GM23338 (cell line): ENCODE results near the gene DAGLA. TPM values are rescaled to one million over a fixed set of nuclear protein-coding genes. Genes with fewer than 3 reads are reported as not detected.

Source experiments
- ATAC-seq: fragments of 200-7000 bp; cut with Tn5 transposase; 3 replicates; pipeline ENCODE4 v1.9.1; 2020
- DNase-seq: peaks from one replicate; pipeline ENCODE4 v3.0.0-alpha.2; 2015; ENCODE audit warnings: low spot score
- H2AFZ ChIP-seq: fragments of 200-600 bp; sonication (generic); 2 replicates; pipeline ENCODE4 v1.8.0; 2016; ENCODE audit warnings: antibody characterized with exemption, mild to moderate bottlenecking, moderate library complexity
- H3F3A ChIP-seq: fragments of 200-600 bp; sonication (generic); replicated peaks from 2 replicates; pipeline ENCODE4 v1.8.0; 2017; ENCODE audit warnings: antibody characterized with exemption, mixed run types, low read depth
- H3K27ac ChIP-seq: fragments of 200-600 bp; sonication (generic); 2 replicates; pipeline ENCODE4 v1.6.1; 2016; ENCODE audit warnings: low read depth
- H3K27me3 ChIP-seq: fragments of 200-600 bp; sonication (generic); 2 replicates; pipeline ENCODE4 v1.8.0; 2016; ENCODE audit warnings: mild to moderate bottlenecking, mixed run types, moderate library complexity; ENCODE audit not compliant: insufficient read depth
- H3K36me3 ChIP-seq: fragments of 200-600 bp; sonication (generic); 2 replicates; pipeline ENCODE4 v1.8.0; 2016; ENCODE audit warnings: mild to moderate bottlenecking; ENCODE audit not compliant: insufficient read depth
- H3K4me1 ChIP-seq: fragments of 200-600 bp; sonication (generic); 2 replicates; pipeline ENCODE4 v1.8.0; 2016; ENCODE audit warnings: mild to moderate bottlenecking, moderate library complexity; ENCODE audit not compliant: insufficient read depth
- H3K4me2 ChIP-seq: fragments of 200-600 bp; sonication (generic); 2 replicates; pipeline ENCODE4 v1.7.1; 2017; ENCODE audit warnings: mixed run types
- H3K4me3 ChIP-seq: fragments of 200-600 bp; sonication (generic); 2 replicates; pipeline ENCODE4 v1.6.1; 2016; ENCODE audit warnings: mixed run types
- H3K79me2 ChIP-seq: fragments of 200-600 bp; sonication (generic); replicated peaks from 2 replicates; pipeline ENCODE4 v1.8.0; 2017; ENCODE audit warnings: mild to moderate bottlenecking; ENCODE audit not compliant: insufficient read depth
- H3K9me2 ChIP-seq: fragments of 200-600 bp; sonication (generic); 2 replicates; pipeline ENCODE4 v1.8.0; 2017; ENCODE audit not compliant: insufficient read depth
- H4K20me1 ChIP-seq: fragments of 200-600 bp; sonication (generic); replicated peaks from 2 replicates; pipeline ENCODE4 v1.8.0; 2017; ENCODE audit warnings: mild to moderate bottlenecking; ENCODE audit not compliant: insufficient read depth
- H3K27ac Mint-ChIP-seq: 2 replicates; pipeline ENCODE4 v1.8.0; 2020; ENCODE audit warnings: inconsistent platforms, mild to moderate bottlenecking, moderate library complexity, mixed read lengths
- H3K27me3 Mint-ChIP-seq: 3 replicates; pipeline ENCODE4 v1.8.0; 2022; ENCODE audit warnings: low read depth, mild to moderate bottlenecking, moderate library complexity, mixed read lengths, inconsistent platforms; ENCODE audit not compliant: insufficient read depth, poor library complexity
- H3K36me3 Mint-ChIP-seq: 3 replicates; pipeline ENCODE4 v1.8.0; 2021; ENCODE audit warnings: low read depth, mild to moderate bottlenecking, inconsistent platforms, moderate library complexity, mixed read lengths
- H3K4me1 Mint-ChIP-seq: 3 replicates; pipeline ENCODE4 v1.8.0; 2020; ENCODE audit warnings: mild to moderate bottlenecking, inconsistent platforms, mixed read lengths
- H3K4me3 Mint-ChIP-seq: 3 replicates; pipeline ENCODE4 v1.8.0; 2021; ENCODE audit warnings: moderate library complexity, mild to moderate bottlenecking, inconsistent platforms, mixed read lengths
- H3K9me3 Mint-ChIP-seq: 3 replicates; pipeline ENCODE4 v1.8.0; 2020; ENCODE audit warnings: moderate library complexity, mild to moderate bottlenecking, inconsistent platforms, mixed read lengths
- CREB1 ChIP-seq: fragments of 250-450 bp; sonication (Bioruptor Pico); IDR thresholded peaks from 2 replicates; pipeline ENCODE4 v1.5.0; 2020; ENCODE audit warnings: low read depth, mild to moderate bottlenecking, moderate library complexity
- EZH2 ChIP-seq: fragments of 200-600 bp; sonication (generic); IDR thresholded peaks from one replicate; pipeline ENCODE4 v1.8.0; 2017; ENCODE audit warnings: antibody characterized with exemption, mild to moderate bottlenecking, low read depth; ENCODE audit not compliant: unreplicated experiment
- STAT1 ChIP-seq: IDR thresholded peaks from one replicate; pipeline ENCODE4 v1.6.1; 2016; ENCODE audit warnings: antibody characterized with exemption; ENCODE audit not compliant: unreplicated experiment
- ZNF114 ChIP-seq: fragments of 250-450 bp; sonication (Bioruptor Pico); IDR thresholded peaks from 2 replicates; pipeline ENCODE4 v1.5.0; 2020; ENCODE audit warnings: mild to moderate bottlenecking, moderate library complexity
- ZNF331 ChIP-seq: fragments of 250-450 bp; sonication (Bioruptor Pico); IDR thresholded peaks from 2 replicates; pipeline ENCODE4 v1.5.0; 2020; ENCODE audit warnings: low read depth, mild to moderate bottlenecking, moderate library complexity
- polyA plus RNA-seq: library from polyadenylated mRNA; unstranded; fragments of >200 nt; fragmentation: Nextera tagmentation; extraction: Ambion mirVana; gene quantifications from 2 replicates; pipeline ENCODE4 v1.2.1, GENCODE V29; 2016
- total RNA-seq: library from RNA; depleted of rRNA; stranded (reverse); fragments of >200 nt; shearing (Covaris generic); gene quantifications from 2 replicates; pipeline ENCODE4 v1.2.3, GENCODE V29; 2014
- TF ChIP-seq, protein P1 (sequence below), 2 experiments: fragments of 200-600 bp in 1 of 2; sonication (generic) in 1 of 2; conservative IDR thresholded peaks; 2 replicates each; pipeline versions ENCODE4 v1.5.1 to v1.6.1; 2016 to 2017; ENCODE audit warnings: antibody characterized with exemption in 2 of 2, low read depth in 2 of 2, mild to moderate bottlenecking in 2 of 2, moderate library complexity in 1 of 2
- TF ChIP-seq, protein P2 (sequence below): IDR thresholded peaks from one replicate; pipeline ENCODE4 v1.6.1; 2018; ENCODE audit warnings: antibody characterized with exemption; ENCODE audit not compliant: unreplicated experiment
- TF ChIP-seq, protein P3 (sequence below): fragments of 250-450 bp; sonication (Bioruptor Pico); IDR thresholded peaks from 2 replicates; pipeline ENCODE4 v1.5.0; 2020; ENCODE audit warnings: mild to moderate bottlenecking, moderate library complexity

DAGLA gene
- total and polyA plus RNA-seq, 2 experiments from 2014 or later: 0.55 to 2.5 TPM

DNA sequence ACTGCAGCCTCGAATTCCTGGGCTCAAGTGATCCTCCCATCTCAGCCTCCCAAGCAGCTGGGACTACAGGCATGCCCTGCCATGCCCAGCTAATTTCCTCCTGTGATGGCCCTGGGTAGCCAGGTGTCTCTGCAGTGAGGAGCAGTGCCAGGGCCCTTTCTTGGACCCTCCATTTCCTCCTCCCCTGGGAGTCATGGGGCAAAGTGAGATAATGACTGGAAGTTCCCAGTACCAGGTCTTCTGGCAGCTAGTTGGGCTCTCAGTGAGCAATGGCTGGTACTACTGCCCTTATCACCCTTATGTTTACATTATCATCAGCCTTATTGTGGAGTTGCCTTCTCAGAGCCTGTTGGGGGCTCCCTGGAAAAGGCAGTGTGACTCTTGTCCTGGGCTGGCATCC is 17.6 kb downstream of the DAGLA start (continued):
- TF ChIP-seq, protein P1, sequence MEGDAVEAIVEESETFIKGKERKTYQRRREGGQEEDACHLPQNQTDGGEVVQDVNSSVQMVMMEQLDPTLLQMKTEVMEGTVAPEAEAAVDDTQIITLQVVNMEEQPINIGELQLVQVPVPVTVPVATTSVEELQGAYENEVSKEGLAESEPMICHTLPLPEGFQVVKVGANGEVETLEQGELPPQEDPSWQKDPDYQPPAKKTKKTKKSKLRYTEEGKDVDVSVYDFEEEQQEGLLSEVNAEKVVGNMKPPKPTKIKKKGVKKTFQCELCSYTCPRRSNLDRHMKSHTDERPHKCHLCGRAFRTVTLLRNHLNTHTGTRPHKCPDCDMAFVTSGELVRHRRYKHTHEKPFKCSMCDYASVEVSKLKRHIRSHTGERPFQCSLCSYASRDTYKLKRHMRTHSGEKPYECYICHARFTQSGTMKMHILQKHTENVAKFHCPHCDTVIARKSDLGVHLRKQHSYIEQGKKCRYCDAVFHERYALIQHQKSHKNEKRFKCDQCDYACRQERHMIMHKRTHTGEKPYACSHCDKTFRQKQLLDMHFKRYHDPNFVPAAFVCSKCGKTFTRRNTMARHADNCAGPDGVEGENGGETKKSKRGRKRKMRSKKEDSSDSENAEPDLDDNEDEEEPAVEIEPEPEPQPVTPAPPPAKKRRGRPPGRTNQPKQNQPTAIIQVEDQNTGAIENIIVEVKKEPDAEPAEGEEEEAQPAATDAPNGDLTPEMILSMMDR (conservative IDR thresholded peaks at IDR 0.05; ENCODE audit: low read depth in 2 of 2): no peak
- TF ChIP-seq, protein P2, sequence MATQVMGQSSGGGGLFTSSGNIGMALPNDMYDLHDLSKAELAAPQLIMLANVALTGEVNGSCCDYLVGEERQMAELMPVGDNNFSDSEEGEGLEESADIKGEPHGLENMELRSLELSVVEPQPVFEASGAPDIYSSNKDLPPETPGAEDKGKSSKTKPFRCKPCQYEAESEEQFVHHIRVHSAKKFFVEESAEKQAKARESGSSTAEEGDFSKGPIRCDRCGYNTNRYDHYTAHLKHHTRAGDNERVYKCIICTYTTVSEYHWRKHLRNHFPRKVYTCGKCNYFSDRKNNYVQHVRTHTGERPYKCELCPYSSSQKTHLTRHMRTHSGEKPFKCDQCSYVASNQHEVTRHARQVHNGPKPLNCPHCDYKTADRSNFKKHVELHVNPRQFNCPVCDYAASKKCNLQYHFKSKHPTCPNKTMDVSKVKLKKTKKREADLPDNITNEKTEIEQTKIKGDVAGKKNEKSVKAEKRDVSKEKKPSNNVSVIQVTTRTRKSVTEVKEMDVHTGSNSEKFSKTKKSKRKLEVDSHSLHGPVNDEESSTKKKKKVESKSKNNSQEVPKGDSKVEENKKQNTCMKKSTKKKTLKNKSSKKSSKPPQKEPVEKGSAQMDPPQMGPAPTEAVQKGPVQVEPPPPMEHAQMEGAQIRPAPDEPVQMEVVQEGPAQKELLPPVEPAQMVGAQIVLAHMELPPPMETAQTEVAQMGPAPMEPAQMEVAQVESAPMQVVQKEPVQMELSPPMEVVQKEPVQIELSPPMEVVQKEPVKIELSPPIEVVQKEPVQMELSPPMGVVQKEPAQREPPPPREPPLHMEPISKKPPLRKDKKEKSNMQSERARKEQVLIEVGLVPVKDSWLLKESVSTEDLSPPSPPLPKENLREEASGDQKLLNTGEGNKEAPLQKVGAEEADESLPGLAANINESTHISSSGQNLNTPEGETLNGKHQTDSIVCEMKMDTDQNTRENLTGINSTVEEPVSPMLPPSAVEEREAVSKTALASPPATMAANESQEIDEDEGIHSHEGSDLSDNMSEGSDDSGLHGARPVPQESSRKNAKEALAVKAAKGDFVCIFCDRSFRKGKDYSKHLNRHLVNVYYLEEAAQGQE: no peak
- TF ChIP-seq CREB1 (CRISPR knock-in tag): no peak

DNA sequence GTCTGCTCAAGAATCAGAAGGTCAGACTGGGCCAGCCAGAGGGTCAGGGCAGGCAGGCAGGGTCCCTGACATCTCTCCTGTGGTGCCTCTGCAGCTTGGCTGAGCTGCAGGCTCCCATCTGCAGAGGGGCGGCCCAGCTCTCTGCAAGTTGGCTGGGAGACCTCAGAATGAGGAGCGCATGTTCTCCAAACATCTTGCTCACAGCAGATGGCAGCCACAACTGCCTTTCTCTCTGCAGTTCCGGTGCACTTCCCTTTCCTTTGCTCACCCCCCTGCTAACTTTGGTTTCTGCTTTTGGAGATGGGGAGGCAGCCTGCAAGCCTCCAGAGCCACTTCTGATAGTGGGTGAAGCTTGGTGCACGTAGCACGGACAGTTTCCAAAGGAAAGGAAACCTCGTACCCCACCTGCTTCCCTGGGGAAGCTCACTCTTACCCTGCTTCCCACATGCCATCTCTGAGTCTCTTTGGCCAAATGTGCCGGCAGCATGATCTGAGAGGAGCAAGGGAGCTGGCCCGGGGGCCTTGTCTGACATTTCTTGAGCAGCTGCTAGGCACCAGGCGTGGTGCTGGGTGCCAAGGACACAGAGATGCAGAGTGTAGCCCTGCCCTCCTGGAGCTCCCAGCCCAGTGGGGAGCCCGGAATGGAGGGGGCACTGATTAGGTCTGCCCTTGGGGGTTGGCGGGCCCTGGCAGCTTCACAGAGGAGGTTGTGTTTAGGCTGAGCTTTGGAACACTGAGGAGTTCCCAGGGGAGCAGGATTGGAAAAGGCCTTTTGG is 18.2 kb downstream of the DAGLA start:
- no peaks in the 10 kb centered on the region for H3K36me3 Mint-ChIP-seq
- H3K4me1 ChIP-seq: peaks cover 28% of the 10 kb centered on the region
- no peak overlapping the region for H3K4me3 Mint-ChIP-seq
- no peaks in the 10 kb centered on the region for H3K27me3 ChIP-seq
- H3K27ac ChIP-seq: no peak overlapping the region
- no peak overlapping the region for H2AFZ ChIP-seq
- no peak overlapping the region for H3K4me3 ChIP-seq
- H3K27ac Mint-ChIP-seq: no peak overlapping the region; the same call in 1 of the 2 replicates
- H3K79me2 ChIP-seq: no peaks in the 10 kb centered on the region
- H4K20me1 ChIP-seq: no peaks in the 10 kb centered on the region
- peaks cover 43% of the 10 kb centered on the region for H3K4me1 Mint-ChIP-seq
- no peaks in the 10 kb centered on the region for H3K9me3 Mint-ChIP-seq
- H3K9me2 ChIP-seq: no peaks in the 10 kb centered on the region
- no peak overlapping the region for H3K4me2 ChIP-seq
- ATAC-seq (no peak), DNase-seq (no peak)
- peaks cover 9% of the 10 kb centered on the region for H3K27me3 Mint-ChIP-seq
- H3F3A ChIP-seq: peaks cover 9% of the 10 kb centered on the region; the same call in 1 of the 2 replicates
- H3K36me3 ChIP-seq: no peaks in the 10 kb centered on the region
- TF ChIP-seq CREB1 (CRISPR knock-in tag) (no peak), ZNF114 (CRISPR knock-in tag) (no peak), STAT1 (no peak), EZH2 (no peak), ZNF331 (CRISPR knock-in tag) (no peak)
- TF ChIP-seq, protein P2: no peak
- TF ChIP-seq, protein P3, sequence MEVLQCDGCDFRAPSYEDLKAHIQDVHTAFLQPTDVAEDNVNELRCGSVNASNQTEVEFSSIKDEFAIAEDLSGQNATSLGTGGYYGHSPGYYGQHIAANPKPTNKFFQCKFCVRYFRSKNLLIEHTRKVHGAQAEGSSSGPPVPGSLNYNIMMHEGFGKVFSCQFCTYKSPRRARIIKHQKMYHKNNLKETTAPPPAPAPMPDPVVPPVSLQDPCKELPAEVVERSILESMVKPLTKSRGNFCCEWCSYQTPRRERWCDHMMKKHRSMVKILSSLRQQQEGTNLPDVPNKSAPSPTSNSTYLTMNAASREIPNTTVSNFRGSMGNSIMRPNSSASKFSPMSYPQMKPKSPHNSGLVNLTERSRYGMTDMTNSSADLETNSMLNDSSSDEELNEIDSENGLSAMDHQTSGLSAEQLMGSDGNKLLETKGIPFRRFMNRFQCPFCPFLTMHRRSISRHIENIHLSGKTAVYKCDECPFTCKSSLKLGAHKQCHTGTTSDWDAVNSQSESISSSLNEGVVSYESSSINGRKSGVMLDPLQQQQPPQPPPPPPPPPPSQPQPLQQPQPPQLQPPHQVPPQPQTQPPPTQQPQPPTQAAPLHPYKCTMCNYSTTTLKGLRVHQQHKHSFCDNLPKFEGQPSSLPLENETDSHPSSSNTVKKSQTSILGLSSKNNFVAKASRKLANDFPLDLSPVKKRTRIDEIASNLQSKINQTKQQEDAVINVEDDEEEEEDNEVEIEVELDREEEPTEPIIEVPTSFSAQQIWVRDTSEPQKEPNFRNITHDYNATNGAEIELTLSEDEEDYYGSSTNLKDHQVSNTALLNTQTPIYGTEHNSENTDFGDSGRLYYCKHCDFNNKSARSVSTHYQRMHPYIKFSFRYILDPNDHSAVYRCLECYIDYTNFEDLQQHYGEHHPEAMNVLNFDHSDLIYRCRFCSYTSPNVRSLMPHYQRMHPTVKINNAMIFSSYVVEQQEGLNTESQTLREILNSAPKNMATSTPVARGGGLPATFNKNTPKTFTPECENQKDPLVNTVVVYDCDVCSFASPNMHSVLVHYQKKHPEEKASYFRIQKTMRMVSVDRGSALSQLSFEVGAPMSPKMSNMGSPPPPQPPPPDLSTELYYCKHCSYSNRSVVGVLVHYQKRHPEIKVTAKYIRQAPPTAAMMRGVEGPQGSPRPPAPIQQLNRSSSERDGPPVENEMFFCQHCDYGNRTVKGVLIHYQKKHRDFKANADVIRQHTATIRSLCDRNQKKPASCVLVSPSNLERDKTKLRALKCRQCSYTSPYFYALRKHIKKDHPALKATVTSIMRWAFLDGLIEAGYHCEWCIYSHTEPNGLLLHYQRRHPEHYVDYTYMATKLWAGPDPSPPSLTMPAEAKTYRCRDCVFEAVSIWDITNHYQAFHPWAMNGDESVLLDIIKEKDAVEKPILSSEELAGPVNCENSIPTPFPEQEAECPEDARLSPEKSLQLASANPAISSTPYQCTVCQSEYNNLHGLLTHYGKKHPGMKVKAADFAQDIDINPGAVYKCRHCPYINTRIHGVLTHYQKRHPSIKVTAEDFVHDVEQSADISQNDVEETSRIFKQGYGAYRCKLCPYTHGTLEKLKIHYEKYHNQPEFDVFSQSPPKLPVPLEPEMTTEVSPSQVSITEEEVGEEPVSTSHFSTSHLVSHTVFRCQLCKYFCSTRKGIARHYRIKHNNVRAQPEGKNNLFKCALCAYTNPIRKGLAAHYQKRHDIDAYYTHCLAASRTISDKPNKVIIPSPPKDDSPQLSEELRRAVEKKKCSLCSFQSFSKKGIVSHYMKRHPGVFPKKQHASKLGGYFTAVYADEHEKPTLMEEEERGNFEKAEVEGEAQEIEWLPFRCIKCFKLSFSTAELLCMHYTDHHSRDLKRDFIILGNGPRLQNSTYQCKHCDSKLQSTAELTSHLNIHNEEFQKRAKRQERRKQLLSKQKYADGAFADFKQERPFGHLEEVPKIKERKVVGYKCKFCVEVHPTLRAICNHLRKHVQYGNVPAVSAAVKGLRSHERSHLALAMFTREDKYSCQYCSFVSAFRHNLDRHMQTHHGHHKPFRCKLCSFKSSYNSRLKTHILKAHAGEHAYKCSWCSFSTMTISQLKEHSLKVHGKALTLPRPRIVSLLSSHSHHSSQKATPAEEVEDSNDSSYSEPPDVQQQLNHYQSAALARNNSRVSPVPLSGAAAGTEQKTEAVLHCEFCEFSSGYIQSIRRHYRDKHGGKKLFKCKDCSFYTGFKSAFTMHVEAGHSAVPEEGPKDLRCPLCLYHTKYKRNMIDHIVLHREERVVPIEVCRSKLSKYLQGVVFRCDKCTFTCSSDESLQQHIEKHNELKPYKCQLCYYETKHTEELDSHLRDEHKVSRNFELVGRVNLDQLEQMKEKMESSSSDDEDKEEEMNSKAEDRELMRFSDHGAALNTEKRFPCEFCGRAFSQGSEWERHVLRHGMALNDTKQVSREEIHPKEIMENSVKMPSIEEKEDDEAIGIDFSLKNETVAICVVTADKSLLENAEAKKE (CRISPR knock-in tag): no peak
